ENCODE results near the gene LRWD1. TPM values are rescaled to one million over a fixed set of nuclear protein-coding genes. Genes with fewer than 3 reads are reported as not detected.

The LRWD1 gene
- total RNA-seq (2022; extraction: Qiagen RNA extraction; ENCODE audit: low read depth), result 22.8 to 33.4 TPM (median 26.4 TPM) in 5 replicates

DNA sequence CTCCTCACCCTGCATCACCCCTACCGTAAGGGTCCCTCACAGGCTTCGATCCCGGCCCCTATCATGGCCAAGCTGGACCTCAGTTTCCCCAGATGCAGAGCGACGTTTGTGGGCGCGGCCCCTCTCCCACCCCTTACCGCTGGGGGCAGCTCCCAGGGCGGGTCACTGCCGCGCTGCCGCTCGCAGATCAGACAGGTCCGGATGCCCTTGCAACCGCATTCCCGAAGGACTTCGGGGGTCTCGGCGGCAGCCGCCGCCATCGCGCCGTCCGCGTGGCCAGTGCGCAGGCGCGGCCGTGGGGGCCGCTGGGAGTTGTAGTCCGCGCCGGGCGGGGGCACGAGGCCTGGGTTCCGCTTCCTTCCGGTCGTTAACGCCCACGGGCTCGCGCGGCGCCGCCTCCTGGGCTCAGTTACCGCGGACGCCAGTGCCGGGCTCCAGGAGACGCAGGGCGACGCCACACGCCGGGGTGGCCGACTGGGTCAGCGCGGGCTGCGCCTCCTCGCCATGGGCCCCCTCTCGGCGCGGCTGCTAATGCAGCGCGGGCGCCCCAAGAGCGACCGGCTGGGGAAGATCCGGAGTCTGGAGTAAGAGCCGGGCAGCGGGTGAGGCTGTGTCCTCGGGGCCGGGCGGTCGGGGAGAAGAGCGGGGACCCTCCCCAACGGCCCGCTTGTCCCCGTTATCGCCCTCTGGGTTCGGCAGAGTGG, at the start of gene LRWD1, which contains the start of gene ALKBH4:
Gene LRWD1, plus strand, starts transcription at position 408 of the 704 bp plus-strand sequence. Its CDS starts 97 bp downstream, at position 505.
Gene ALKBH4, minus strand, starts transcription at position 287 of the 704 bp plus-strand sequence. Its CDS starts 27 bp downstream, at position 260.

GRCh38 chr7:102433219-102434038, 31.4 kb upstream of the LRWD1 start, which contains the start of gene ORAI2:
Gene ORAI2, plus strand, starts transcription at chr7:102433575. Its CDS starts 5,382 bp downstream, at chr7:102438957.

DNA sequence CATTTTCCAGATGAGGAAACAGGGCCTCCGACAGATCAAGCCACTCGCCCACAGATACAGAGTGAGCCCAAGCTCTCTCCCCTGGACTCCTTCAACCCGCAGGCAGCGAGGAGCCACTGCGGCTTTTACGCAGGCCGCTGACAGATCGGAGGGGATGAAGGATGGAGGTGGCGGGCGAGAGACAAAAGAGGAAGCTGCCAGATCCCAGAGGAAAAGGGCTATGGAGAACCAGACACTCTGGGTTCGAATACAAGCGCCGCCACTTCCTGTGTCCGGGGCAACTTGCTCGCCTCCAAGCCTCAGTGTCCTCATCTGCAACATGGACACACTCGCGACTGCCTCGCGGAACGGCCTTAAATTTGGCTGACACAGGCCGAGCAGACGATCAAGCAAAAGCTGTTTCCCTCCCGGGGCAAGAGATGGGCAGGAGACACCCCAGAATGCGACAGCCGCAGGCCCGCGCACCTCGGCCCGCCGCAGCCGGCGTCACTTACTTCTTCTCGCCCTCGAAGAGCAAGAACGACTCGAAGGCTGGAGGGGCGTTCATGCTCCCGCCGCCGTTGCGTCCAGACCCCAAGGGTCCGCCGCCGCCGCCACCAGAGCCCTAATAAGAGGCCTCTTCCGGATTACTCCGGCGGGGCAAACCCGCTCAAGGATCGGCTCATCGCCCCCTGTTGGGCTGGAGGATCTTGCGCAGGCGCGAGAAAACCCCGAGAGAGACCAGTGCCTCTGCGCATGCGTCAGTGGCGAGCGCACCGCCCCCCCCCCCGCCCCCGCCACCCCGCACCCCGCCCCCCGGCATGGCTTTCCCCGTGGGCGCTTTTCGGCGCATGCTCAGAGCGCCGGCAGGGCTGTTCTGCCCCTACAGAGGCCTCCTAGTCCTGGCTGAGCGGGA, 13.8 kb downstream of the LRWD1 start, which contains the start of gene POLR2J:
Gene POLR2J, minus strand, starts transcription at position 609 of the 895 bp plus-strand sequence. Its CDS starts 62 bp downstream, at position 547.

DNA sequence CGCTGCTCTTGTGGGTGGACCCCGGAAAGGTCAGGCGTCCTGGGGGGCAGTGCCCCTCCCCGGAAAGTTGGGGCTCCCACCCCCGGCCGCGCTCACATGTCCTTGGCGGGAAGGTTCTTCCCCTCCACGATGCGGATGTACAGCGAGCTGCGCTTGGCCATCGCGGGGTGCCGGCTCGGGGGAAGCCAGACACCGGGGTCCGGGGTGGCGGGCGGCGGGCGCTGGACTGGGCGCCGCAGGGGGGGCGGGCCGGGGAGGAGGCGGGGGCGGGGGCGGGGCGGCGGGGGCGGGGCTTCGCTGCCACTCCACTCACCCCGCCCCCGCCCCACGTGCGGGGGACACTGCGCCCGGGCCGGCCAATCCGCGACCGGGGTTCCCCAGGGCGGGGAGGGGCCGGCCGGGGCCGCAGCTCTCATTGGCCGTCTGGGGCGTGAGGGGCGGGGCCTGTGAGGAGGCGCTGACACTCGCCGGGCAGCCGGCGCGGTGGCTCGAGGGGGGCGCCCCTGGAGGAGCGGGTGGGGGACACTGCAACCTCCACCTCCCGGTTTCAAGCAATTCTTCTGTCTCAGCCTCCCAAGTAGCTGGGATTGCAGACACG, 52.9 kb downstream of the LRWD1 start, which contains the start of gene RASA4B:
Gene RASA4B, minus strand, starts transcription at position 228 of the 598 bp plus-strand sequence. Its CDS starts 67 bp downstream, at position 161.

Other genes with a start within 250 kb of the LRWD1 start
- gene SH2B2, start 178.1 kb upstream of the LRWD1 start, total RNA-seq (2022; extraction: Qiagen RNA extraction; ENCODE audit: low read depth), result 1.7 to 3.7 TPM (median 3.3 TPM) in 5 replicates
- gene SPDYE6, start 108.5 kb upstream of the LRWD1 start, total RNA-seq (2022; extraction: Qiagen RNA extraction; ENCODE audit: low read depth), result not detected in 5 replicates
- 21.5 to 24.7 TPM (median 23.7 TPM) in 5 replicates for gene PRKRIP1, start 68.6 kb upstream of the LRWD1 start, total RNA-seq (2022; extraction: Qiagen RNA extraction; ENCODE audit: low read depth)
- 25.6 to 39.5 TPM (median 38.0 TPM) in 5 replicates for gene ORAI2, start 31.4 kb upstream of the LRWD1 start, total RNA-seq (2022; extraction: Qiagen RNA extraction; ENCODE audit: low read depth)
- 9.3 to 12.9 TPM (median 11.5 TPM) in 5 replicates for gene ALKBH4, start 121 bp upstream of the LRWD1 start, total RNA-seq (2022; extraction: Qiagen RNA extraction; ENCODE audit: low read depth)
- gene POLR2J, start 13.9 kb downstream of the LRWD1 start, total RNA-seq (2022; extraction: Qiagen RNA extraction; ENCODE audit: low read depth), result 105 to 118 TPM (median 109 TPM) in 5 replicates
- gene RASA4B, start 52.8 kb downstream of the LRWD1 start, total RNA-seq (2022; extraction: Qiagen RNA extraction; ENCODE audit: low read depth), result 1.0 to 2.1 TPM (median 1.5 TPM) in 5 replicates
- gene UPK3BL2, start 78.7 kb downstream of the LRWD1 start, total RNA-seq (2022; extraction: Qiagen RNA extraction; ENCODE audit: low read depth), result 1.6 to 2.3 TPM (median 2.0 TPM) in 5 replicates
- gene SPDYE2, start 86.2 kb downstream of the LRWD1 start, total RNA-seq (2022; extraction: Qiagen RNA extraction; ENCODE audit: low read depth), result not detected in 5 replicates
- gene POLR2J3, start 107.6 kb downstream of the LRWD1 start, total RNA-seq (2022; extraction: Qiagen RNA extraction; ENCODE audit: low read depth), result 16.2 to 72.1 TPM (median 35.8 TPM) in 5 replicates
- gene RASA4, start 151.8 kb downstream of the LRWD1 start, total RNA-seq (2022; extraction: Qiagen RNA extraction; ENCODE audit: low read depth), result 1.7 to 2.7 TPM (median 2.3 TPM) in 5 replicates
- gene UPK3BL1, start 177.8 kb downstream of the LRWD1 start, total RNA-seq (2022; extraction: Qiagen RNA extraction; ENCODE audit: low read depth), result 7.1 to 16.1 TPM (median 11.6 TPM) in 5 replicates
- not detected in 5 replicates for gene SPDYE2B, start 185.3 kb downstream of the LRWD1 start, total RNA-seq (2022; extraction: Qiagen RNA extraction; ENCODE audit: low read depth)
- gene POLR2J2, start 206.7 kb downstream of the LRWD1 start, total RNA-seq (2022; extraction: Qiagen RNA extraction; ENCODE audit: low read depth), result 0.21 to 0.51 TPM (median 0.42 TPM) in 5 replicates

Measured in A549 treated with RU486 at 1 μM for 4 hours (cell line).